Activated T-helper 2 cell treated with anti-CD3 and anti-CD28 coated beads, Interferon-gamma antibody, Interleukin-2, Interleukin-4, amounts not matched to agents 10 μg/mL and 5 μg/mL and 100 μg/mL, durations not matched to agents 14 hours and 24 hours and 36 hours (primary cell): ENCODE measurements around the gene SHMT2. TPM values are rescaled to one million over a fixed set of nuclear protein-coding genes. Genes with fewer than 3 reads are reported as not detected.
"Not testable (repeated sequence)": the region's sequence is repeated elsewhere in the genome, so short reads cannot be mapped to it uniquely, and the experiment has no call there.

ENCODE experiments used
- DNase-seq: peaks from one replicate; pipeline ENCODE4 v3.0.0; 2021; ENCODE audit warnings: low spot score
- H3K27ac Mint-ChIP-seq: one replicate; pipeline ENCODE4 v1.8.0; 2021; ENCODE audit warnings: mixed read lengths
- H3K27me3 Mint-ChIP-seq: one replicate; pipeline ENCODE4 v1.8.0; 2021; ENCODE audit warnings: low read depth, mixed read lengths
- H3K36me3 Mint-ChIP-seq: one replicate; pipeline ENCODE4 v1.8.0; 2021; ENCODE audit warnings: low read depth, mixed read lengths
- H3K4me1 Mint-ChIP-seq: one replicate; pipeline ENCODE4 v1.8.0; 2021; ENCODE audit warnings: low read depth, mixed read lengths
- H3K4me3 Mint-ChIP-seq: one replicate; pipeline ENCODE4 v1.8.0; 2021; ENCODE audit warnings: low read depth, mild to moderate bottlenecking, moderate library complexity, mixed read lengths
- H3K9me3 Mint-ChIP-seq: one replicate; pipeline ENCODE4 v1.8.0; 2021; ENCODE audit warnings: mixed read lengths
- intact Hi-C: fragments of 100-400 bp; cut with micrococcal nuclease; formaldehyde crosslinking; loops from one replicate; pipeline ENCODE4 v1.15.1; 2023
- total RNA-seq: library from RNA; stranded (reverse); gene quantifications from 2 replicates; pipeline ENCODE4 v1.2.3, GENCODE V29; 2022

The SHMT2 gene
- total RNA-seq, 1 donor from 2014 or later, result 295 TPM

DNA sequence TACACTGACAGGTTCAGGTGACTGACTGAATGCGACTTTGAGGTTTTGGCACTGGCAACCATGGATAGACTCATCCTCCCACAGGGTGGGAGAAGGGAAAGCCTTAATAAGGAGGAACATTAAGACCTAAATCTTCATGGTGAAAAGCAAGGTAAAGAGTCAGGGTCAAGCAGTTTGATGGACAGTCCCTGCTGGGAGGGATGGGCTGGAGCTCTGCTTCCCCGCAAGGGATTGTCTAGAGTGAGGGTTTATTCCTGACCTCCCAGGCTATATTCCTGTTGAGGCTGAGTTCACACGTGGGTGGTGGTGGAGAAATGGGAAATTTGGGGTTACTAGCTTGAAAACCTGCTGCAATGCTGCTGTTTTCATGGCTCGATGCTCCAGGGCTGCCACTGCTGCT is 30.9 kb downstream of the SHMT2 start:
- Mint-ChIP-seq H3K27me3 (no peaks in the 10 kb centered on the region), H3K9me3 (no peaks in the 10 kb centered on the region)
- intact Hi-C loops, result no loop called here

DNA sequence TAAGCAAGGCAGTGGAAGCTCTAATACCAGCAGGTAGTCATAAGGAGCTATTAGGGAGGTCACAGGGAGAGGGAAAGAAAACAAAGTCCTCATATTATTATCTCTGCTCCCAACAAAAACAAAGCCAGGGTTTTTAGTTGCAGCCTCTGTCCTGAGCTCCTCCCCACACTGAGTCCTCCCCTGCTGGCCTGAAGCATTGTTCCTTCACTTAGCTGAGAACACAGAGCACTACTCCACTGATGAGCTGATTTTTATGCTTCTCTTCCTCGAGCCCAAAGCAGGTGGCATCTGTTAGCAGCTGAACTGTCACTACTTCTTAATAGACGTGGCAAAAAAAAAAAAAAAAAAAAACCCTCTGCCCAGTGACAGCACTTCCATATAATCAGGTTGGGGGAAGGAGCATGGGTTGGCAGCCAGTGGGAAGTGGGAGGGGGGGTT is 31.9 kb downstream of the SHMT2 start:
- H3K27ac Mint-ChIP-seq, result no peak overlapping the region
- intact Hi-C loops, result no loop called here
- H3K36me3 Mint-ChIP-seq, result peaks cover 30% of the 10 kb centered on the region
- no peaks in the 10 kb centered on the region for H3K9me3 Mint-ChIP-seq
- H3K4me1 Mint-ChIP-seq, result peaks cover 2% of the 10 kb centered on the region
- H3K4me3 Mint-ChIP-seq, result no peak overlapping the region
- no peak for DNase-seq
- H3K27me3 Mint-ChIP-seq, result no peaks in the 10 kb centered on the region

More for the DNA sequence above, 30.9 kb downstream of the SHMT2 start:
- Mint-ChIP-seq H3K36me3 (peaks cover 37% of the 10 kb centered on the region), H3K4me1 (peaks cover 2% of the 10 kb centered on the region), H3K27ac (no peak overlapping the region), H3K4me3 (no peak overlapping the region)
- no peak for DNase-seq

DNA sequence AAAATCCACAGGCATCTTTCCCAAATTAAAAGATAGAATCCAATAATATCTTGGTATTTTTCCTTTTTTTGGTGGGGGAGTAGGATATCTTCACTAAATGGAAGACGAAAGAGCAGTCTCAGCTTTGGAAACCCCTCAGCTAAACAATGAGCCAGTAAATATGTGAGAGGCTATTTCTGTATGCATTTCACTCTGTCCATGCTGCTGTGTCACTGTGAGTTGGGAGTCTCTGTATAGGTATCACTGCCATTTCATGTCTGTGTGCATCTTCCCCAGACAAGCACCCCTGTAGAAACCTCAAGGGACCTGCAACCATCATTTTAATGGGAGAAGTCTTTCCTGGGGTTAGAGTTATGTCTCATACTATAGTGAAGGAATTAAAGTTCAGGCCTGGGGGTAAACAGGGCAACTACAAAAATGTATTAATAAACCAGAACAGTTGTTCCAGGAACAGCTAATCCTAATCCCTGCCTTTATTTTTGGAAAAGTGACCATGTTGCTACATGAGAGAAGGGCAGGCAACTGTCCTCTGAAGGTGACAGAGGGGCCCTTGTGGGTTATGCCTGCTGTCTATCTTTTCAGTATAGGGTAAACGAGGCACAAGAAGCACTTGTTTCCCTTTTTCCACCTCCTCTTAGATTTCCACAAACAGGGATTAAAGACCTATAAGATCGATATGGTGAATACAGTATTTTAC is 32.8 kb downstream of the SHMT2 start:
- Mint-ChIP-seq H3K4me3 (no peak overlapping the region), H3K36me3 (peaks cover 36% of the 10 kb centered on the region), H3K27ac (no peak overlapping the region), H3K27me3 (no peaks in the 10 kb centered on the region), H3K4me1 (peaks cover 2% of the 10 kb centered on the region), H3K9me3 (no peaks in the 10 kb centered on the region)
- intact Hi-C loops, result loop anchor here (2.0 kb wide), 1 partner anchor 201 kb away; no protein-coding TSS in a partner anchor
- no peak for DNase-seq

DNA sequence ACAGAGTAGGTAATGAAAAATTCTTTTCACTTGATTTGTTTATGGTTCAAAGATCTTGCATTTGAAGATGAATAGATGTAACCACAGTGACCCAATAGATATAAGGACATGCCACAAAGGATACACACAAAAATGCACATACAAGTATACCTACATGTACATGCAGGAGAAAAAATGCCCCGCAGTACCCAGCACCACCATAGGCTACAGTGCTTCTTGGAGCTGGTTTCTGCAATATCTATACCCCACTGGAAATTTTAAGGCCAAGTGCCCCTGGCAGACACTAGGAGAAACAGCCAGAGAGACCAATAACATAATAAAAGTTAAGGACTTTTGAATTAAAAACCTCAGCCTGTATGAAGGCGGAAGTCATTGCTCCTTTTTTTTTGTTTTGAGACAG is 33.6 kb downstream of the SHMT2 start:
- Mint-ChIP-seq H3K4me1 (peaks cover 3% of the 10 kb centered on the region), H3K27ac (no peak overlapping the region), H3K27me3 (no peaks in the 10 kb centered on the region), H3K9me3 (no peaks in the 10 kb centered on the region), H3K36me3 (peaks cover 39% of the 10 kb centered on the region), H3K4me3 (no peak overlapping the region)
- intact Hi-C loops, result loop anchor here (2.0 kb wide), 1 partner anchor 200 kb away; no protein-coding TSS in a partner anchor
- no peak for DNase-seq

DNA sequence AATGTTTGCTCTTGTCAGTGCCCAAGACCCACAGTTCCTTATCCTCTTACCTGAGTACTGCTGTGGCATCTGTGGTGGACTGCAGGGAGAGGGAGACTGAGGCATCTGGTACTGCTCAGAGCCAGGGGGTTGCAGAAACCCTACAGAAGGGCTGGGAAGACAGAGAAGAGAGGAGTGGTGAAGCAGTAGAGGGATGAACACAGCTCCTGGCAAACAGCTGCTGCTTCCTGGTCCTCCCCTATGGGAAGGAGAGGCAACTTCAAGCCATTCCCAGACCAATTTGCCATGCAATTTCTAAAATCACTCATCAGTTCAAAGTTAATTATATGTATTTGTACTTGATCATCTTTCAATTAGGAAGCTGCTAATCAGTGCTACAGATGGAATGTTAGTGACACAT is 37.2 kb downstream of the SHMT2 start:
- no peak for DNase-seq
- Mint-ChIP-seq H3K27me3 (no peaks in the 10 kb centered on the region), H3K36me3 (peaks cover 49% of the 10 kb centered on the region), H3K4me1 (peaks cover 7% of the 10 kb centered on the region), H3K9me3 (no peaks in the 10 kb centered on the region), H3K4me3 (no peak overlapping the region), H3K27ac (peak overlapping the region; percentile 38)
- intact Hi-C loops, result no loop called here

DNA sequence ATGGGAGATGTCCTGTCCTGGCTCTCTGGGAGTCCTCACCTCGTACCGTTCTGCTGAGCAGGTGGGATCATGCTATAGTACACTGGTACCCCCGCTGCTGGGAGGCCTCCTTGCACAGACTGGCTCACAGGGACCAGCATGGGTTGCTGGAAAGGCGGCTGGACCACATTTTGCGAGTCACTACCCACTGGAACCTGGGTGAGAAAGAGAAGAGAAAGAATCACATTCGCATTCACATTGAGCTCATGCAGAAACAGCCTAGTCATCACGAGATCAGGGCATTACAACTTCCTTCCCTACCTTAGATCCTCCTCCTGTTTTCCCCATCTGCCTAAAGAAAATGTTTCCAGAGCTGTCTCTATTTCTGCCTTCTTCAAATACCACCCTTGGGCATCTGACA is 38.8 kb downstream of the SHMT2 start:
- no peak overlapping the region for H3K4me3 Mint-ChIP-seq
- peaks cover 53% of the 10 kb centered on the region for H3K36me3 Mint-ChIP-seq
- intact Hi-C loops, result no loop called here
- no peaks in the 10 kb centered on the region for H3K27me3 Mint-ChIP-seq
- H3K27ac Mint-ChIP-seq, result peak overlapping the region; percentile 54
- peaks cover 7% of the 10 kb centered on the region for H3K4me1 Mint-ChIP-seq
- DNase-seq, result no peak
- no peaks in the 10 kb centered on the region for H3K9me3 Mint-ChIP-seq

DNA sequence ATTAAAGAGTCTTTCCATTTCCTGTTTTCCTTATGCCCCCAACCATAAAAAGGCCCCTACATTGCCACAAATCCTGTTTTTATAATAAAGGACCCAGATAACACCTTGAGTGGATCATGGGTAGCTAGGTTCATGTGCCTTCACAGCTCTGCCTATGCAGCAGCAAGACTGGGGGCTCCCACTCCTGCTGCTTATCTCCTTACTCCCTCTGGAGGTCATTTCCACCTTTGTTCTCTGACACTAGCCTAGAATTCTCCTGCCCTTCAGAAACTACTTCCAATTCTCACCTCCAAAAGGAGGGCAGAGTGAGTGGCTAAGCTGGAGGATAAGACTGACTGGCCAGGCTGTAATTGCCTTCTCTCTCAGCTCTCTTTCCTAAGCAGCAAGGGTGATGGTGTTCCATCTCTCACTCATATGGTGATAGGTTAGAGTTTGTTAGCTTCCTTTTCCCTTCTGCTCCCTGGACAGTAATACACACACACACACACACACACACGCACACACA is 41.5 kb downstream of the SHMT2 start:
- Mint-ChIP-seq H3K4me1 (peaks cover 9% of the 10 kb centered on the region), H3K36me3 (peaks cover 67% of the 10 kb centered on the region), H3K27me3 (no peaks in the 10 kb centered on the region), H3K27ac (no peak overlapping the region), H3K9me3 (no peaks in the 10 kb centered on the region), H3K4me3 (no peak overlapping the region)
- DNase-seq, result no peak
- intact Hi-C loops, result no loop called here

DNA sequence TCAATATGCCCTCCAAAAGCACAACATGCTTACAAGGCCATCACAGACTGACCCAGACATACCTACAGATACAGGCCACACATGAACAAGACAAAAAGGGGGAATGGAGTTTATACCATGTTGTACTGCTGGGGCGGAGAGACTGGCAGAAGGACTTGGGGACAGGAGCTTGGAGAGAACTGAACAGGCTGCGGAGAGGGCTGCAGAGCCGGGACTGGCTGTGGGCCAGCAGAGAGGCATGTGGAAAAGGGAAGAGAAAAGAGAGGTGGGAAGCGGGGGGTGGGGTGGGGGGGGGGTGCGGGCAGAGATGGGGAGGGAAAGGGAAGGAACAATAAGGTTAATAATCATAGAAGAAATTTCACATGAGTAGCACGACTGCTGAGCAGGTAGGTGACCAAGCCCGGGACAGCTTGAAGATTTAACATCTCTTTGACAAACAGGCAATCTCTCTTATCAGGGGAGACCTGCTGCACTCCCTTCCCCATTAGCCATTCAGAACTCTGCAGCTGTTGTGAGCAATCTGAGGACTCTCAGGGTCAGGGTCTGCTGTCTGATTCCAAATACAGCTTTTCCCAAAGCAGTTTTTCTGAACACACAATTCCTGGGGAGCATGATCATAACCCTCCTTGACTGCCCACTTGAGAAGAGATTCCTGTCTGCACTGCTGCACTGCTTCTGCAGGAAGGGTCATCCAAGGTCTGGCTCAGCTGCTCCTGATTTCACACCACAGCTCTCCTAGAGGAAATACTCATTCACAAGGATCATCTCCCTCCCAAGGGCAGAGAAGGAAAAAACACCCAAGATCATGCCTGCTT is 43.0 kb downstream of the SHMT2 start:
- no peak overlapping the region for H3K4me3 Mint-ChIP-seq

DNA sequence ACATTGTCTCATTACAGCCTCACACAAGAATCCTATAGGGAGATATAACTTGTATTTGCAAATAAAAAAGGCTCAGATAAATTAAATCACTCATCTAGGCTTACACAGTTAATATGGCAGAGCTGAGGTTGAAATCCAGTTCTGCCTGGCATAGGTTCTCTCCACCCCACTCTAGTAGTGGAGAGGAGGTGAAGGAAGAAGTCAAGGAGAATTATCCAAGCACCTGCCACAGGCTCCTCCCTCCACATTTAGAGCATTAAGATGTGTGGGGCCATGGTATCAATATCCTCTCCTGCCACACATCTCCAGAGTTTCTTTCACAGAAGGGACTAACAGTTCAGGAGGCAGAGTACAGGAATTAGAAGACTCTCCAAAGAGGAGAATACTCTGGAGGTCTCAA is 44.0 kb downstream of the SHMT2 start:
- Mint-ChIP-seq H3K27ac (no peak overlapping the region), H3K9me3 (no peaks in the 10 kb centered on the region), H3K36me3 (peaks cover 67% of the 10 kb centered on the region), H3K27me3 (no peaks in the 10 kb centered on the region), H3K4me3 (no peak overlapping the region), H3K4me1 (peaks cover 6% of the 10 kb centered on the region)
- DNase-seq, result no peak
- intact Hi-C loops, result no loop called here

More for the DNA sequence above, 43.0 kb downstream of the SHMT2 start:
- no peaks in the 10 kb centered on the region for H3K9me3 Mint-ChIP-seq
- intact Hi-C loops, result no loop called here
- DNase-seq, result no peak
- H3K36me3 Mint-ChIP-seq, result peaks cover 67% of the 10 kb centered on the region
- peaks cover 9% of the 10 kb centered on the region for H3K4me1 Mint-ChIP-seq
- no peaks in the 10 kb centered on the region for H3K27me3 Mint-ChIP-seq
- no peak overlapping the region for H3K27ac Mint-ChIP-seq

DNA sequence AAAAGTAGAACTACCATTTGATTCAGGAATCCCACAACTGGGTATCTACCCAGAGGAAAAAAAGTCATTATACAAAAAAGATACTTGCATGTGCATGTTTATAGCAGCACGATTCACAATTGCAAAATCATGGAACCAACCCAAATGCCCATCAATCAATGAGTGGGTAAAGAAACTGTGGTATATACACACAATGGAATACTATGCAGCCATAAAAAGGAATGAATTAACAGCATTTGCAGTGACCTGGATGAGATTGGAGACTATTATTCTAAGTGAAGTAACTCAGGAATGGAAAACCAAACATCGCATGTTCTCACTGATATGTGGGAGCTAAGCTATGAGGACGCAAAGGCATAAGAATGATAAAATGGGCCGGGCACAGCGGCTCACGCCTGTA is 46.7 kb downstream of the SHMT2 start:
- intact Hi-C loops, H3K4me3 Mint-ChIP-seq, H3K27me3 Mint-ChIP-seq, H3K9me3 Mint-ChIP-seq, H3K27ac Mint-ChIP-seq, DNase-seq: not testable (repeated sequence)
- Mint-ChIP-seq H3K4me1 (peaks cover 26% of the 10 kb centered on the region), H3K36me3 (peaks cover 71% of the 10 kb centered on the region)

DNA sequence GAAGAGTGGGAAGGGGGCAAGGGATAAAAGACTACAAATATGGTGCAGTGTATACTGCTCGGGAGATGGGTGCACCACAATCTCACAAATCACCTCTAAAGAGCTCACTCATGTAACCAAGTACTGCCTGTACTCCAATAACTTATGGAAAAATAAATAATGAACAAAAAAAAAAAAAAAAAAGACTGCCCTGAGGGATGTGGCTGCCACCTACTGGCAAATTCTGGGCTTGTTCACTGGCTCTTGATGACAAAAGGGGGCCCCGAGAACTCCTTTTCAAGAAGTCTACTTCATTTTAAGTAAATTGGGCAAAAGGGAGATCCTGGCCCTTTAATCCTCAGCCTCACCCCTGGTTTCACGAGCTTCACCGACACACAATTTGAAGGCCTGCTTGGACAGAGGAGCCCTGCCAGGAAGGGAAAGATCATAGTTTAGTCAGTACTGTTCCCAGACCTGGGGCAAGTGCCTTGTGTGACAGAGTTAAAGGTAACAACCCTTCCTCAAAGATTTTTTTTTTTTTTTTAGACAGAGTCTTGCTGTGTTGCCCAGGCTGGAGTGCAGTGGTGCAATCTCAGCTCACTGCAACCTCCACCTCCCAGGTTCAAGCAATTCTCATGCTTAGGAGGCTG is 47.5 kb downstream of the SHMT2 start:
- intact Hi-C loops, result no loop called here
- no peaks in the 10 kb centered on the region for H3K9me3 Mint-ChIP-seq
- H3K4me3 Mint-ChIP-seq, result no peak overlapping the region
- H3K27ac Mint-ChIP-seq, result no peak overlapping the region
- H3K36me3 Mint-ChIP-seq, result peaks cover 70% of the 10 kb centered on the region
- no peak for DNase-seq
- H3K4me1 Mint-ChIP-seq, result peaks cover 26% of the 10 kb centered on the region
- H3K27me3 Mint-ChIP-seq, result no peaks in the 10 kb centered on the region

DNA sequence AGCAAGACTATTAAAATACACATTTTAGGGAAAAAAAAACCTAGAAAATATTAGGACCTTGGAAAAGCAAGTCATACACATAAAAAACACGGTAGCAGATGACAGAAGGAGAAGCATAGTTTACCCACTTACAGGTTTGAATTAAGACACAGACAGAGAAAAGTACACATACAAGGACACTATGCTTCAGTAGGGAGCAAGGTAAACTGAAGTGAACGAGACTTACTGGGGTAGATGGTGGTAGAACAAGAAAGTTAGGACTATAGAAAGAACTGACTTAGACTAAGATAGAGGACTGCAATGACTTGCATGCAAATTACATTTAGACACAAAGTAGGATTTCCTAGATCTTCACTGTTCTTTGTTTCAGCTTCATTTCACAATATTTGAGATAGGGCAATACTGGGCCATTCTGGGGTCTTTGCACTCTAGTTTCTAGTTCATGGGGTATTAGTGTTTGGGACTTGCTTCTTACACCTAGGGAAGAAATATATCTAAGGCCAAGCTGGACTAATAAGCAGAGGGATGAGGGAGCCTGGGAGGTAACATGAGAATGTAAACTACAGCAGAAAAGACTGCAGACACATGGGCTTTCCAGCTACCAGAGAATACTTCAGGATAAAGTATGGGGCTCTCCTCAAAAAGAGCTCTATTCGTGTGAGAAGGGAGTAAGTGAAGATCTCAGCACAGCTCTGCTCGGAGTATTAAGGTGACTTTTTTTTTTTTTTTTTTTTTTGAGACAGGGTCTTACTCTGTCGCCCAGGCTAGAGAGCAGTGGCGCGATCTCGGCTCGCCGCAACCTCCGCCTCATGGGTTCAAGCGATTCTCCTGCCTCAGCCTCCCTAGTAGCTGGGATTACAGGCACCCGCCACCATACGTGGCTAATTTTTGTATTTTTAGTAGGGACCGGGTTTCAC is 49.2 kb downstream of the SHMT2 start:
- DNase-seq, result no peak
- Mint-ChIP-seq H3K27ac (peak overlapping the region; percentile 20), H3K36me3 (peaks cover 67% of the 10 kb centered on the region), H3K27me3 (no peaks in the 10 kb centered on the region), H3K4me1 (peaks cover 26% of the 10 kb centered on the region), H3K4me3 (no peak overlapping the region), H3K9me3 (no peaks in the 10 kb centered on the region)
- intact Hi-C loops, result no loop called here
